Psoas muscle (tissue), 8 donors: ENCODE results near the gene SV2B. TPM values are rescaled to one million over a fixed set of nuclear protein-coding genes. Genes with fewer than 3 reads are reported as not detected.

Experiments
- ATAC-seq, 4 donors: fragments of 200-7000 bp; cut with Tn5 transposase; one replicate each; pipeline ENCODE4 v1.9.1; 2020; ENCODE audit warnings: moderate library complexity in 3 of 4, mild to moderate bottlenecking in 2 of 4
- DNase-seq, 2 donors: peaks; one replicate each; pipeline ENCODE4 v3.0.0-alpha.2; 2020
- H3K27ac ChIP-seq: fragments of 200-600 bp; one replicate; pipeline ENCODE4 v1.8.0; 2022
- H3K27me3 ChIP-seq, 3 donors: fragments of 200-600 bp in 1 of 3; one replicate each; pipeline versions ENCODE4 v1.6.1 to v1.8.0; 2013 to 2022; ENCODE audit warnings: low read length in 2 of 3, mild to moderate bottlenecking in 2 of 3, moderate library complexity in 1 of 3; ENCODE audit not compliant: insufficient read depth in 3 of 3
- H3K36me3 ChIP-seq, 2 donors: fragments of 200-600 bp in 1 of 2; one replicate each; pipeline versions ENCODE4 v1.6.1 to v1.8.0; 2013 to 2022; ENCODE audit warnings: low read depth in 1 of 2, mild to moderate bottlenecking in 1 of 2, moderate library complexity in 1 of 2; ENCODE audit not compliant: insufficient read depth in 1 of 2
- H3K4me1 ChIP-seq: fragments of 200-600 bp; one replicate; pipeline ENCODE4 v1.8.0; 2022
- H3K4me3 ChIP-seq: fragments of 200-600 bp; one replicate; pipeline ENCODE4 v1.8.0; 2022; ENCODE audit warnings: mild to moderate bottlenecking
- H3K9me3 ChIP-seq: fragments of 200-600 bp; one replicate; pipeline ENCODE4 v1.8.0; 2022
- CTCF ChIP-seq: fragments of 200-600 bp; IDR thresholded peaks from one replicate; pipeline ENCODE4 v1.8.0; 2022; ENCODE audit warnings: antibody characterized with exemption
- WGBS, 3 donors: extraction: QIAGEN DNeasy Blood & Tissue Kit; methylation state at CpG; one replicate each; pipeline versions ENCODE4 v1.1.6 to v1.1.7; 2013; 5-methylcytosine and 5-hydroxymethylcytosine counted together
- intact Hi-C, 2 donors: fragments of 100-400 bp; cut with DNase I; formaldehyde crosslinking; loops; one replicate each; pipeline versions ENCODE4 v1.11.0 to v1.14.2; 2022
- polyA plus RNA-seq, 3 donors: library from polyadenylated mRNA; stranded (reverse); fragments of 200-250 nt; gene quantifications; one replicate each; pipeline ENCODE4 v1.2.3, GENCODE V29; 2013
- total RNA-seq, 4 donors: library from RNA; stranded (reverse); fragmentation: NEBNext Ultra II Directional in 2 of 4; extraction: Animal tissue kit (Norgen Biotek cat#: 25700) in 2 of 4; gene quantifications; one replicate each; pipeline versions ENCODE4 v1.2.1 to v1.2.4, GENCODE V29; 2021 to 2023
- donor health status: healthy with polysubstance abuse.
- donor health status: DM: no; HTN: no; CAD: no; lungs with moderate emphysema.
- donor health status: Bipolar disorder and iron deficiency.
- donor health status: healthy.
- donor health status: DM: yes; HTN: yes; CAD: no.
- donor health status: DM: no; HTN: no; CAD: no.
- donor health status: DM: no; HTN: no; CAD: no.
- donor health status: DM: yes; HTN: yes; CAD: no.

Gene SV2B
- total and polyA plus RNA-seq, 7 donors, result 0.25 to 10.1 (median 2.1) TPM

- no peak for TF ChIP-seq CTCF
- intact Hi-C loops, result no loop called here
- no peaks in the 10 kb centered on the region for H3K27me3 ChIP-seq
- no peak for DNase-seq
- no peaks in the 10 kb centered on the region for H3K36me3 ChIP-seq
- WGBS, 3 donors, result 77 to 93% (median 90%) methylated on average over 5 of the region's 5 CpGs
- no peak for ATAC-seq
- no peaks in the 10 kb centered on the region for H3K4me1 ChIP-seq
- no peak overlapping the region for H3K4me3 ChIP-seq
- no peak overlapping the region for H3K27ac ChIP-seq
- no peaks in the 10 kb centered on the region for H3K9me3 ChIP-seq
These were observed 100.2 kb downstream of the SV2B start for GRCh38 chr15:91200101-91200754.

GRCh38 chr15:91202510-91203102 lies 102.5 kb downstream of the SV2B start:
- H3K9me3 ChIP-seq, result no peaks in the 10 kb centered on the region
- H3K36me3 ChIP-seq, result no peaks in the 10 kb centered on the region
- intact Hi-C loops, result no loop called here
- no peaks in the 10 kb centered on the region for H3K4me1 ChIP-seq
- DNase-seq (no peak), ATAC-seq (no peak)
- H3K27ac ChIP-seq, result no peak overlapping the region
- H3K4me3 ChIP-seq, result no peak overlapping the region
- H3K27me3 ChIP-seq, result no peaks in the 10 kb centered on the region
- TF ChIP-seq CTCF, result no peak

- H3K4me1 ChIP-seq, result no peaks in the 10 kb centered on the region
- no peaks in the 10 kb centered on the region for H3K9me3 ChIP-seq
- WGBS, 3 donors, result 50 to 63% (median 61%) methylated on average over 7 of the region's 7 CpGs
- no peak for DNase-seq
- no peak overlapping the region for H3K4me3 ChIP-seq
- intact Hi-C loops, result no loop called here
- no peak for ATAC-seq
- no peaks in the 10 kb centered on the region for H3K27me3 ChIP-seq
- H3K27ac ChIP-seq, result no peak overlapping the region
- no peaks in the 10 kb centered on the region for H3K36me3 ChIP-seq
- TF ChIP-seq CTCF, result no peak
These were observed 103.7 kb downstream of the SV2B start for GRCh38 chr15:91203619-91204203.

GRCh38 chr15:91208371-91208770 lies 108.3 kb downstream of the SV2B start:
- 29 to 38% (median 30%) methylated on average over 1 of the region's 1 CpG for WGBS, 3 donors
- Histone ChIP-seq H3K36me3 (no peaks in the 10 kb centered on the region), H3K9me3 (no peaks in the 10 kb centered on the region), H3K27me3 (peaks cover 0 to 17% (median 2%) of the 10 kb centered on the region in 3 donors), H3K27ac (no peak overlapping the region), H3K4me1 (no peaks in the 10 kb centered on the region), H3K4me3 (no peak overlapping the region)
- no peak for TF ChIP-seq CTCF
- intact Hi-C loops, result no loop called here
- ATAC-seq, result no peak
- DNase-seq, result no peak
